Measurements from ENCODE around the gene SP6.

Gene SP6

GRCh38 chr17:47807421-47807820, 43.5 kb downstream of the SP6 start:
- ATAC-seq (ENCODE audit: insufficient read depth, low read depth), result no peak
- DNase-seq, result no peak
- Histone ChIP-seq H3K4me2 (ENCODE audit: insufficient read depth, low read length) (no peak overlapping the region), H3K9ac (ENCODE audit: low read depth, low read length) (no peak overlapping the region), H3K36me3 (ENCODE audit: insufficient read depth, low read length) (peaks cover 37% of the 10 kb centered on the region), H4K20me1 (ENCODE audit: insufficient read depth, low read length) (no peaks in the 10 kb centered on the region), H3K4me1 (ENCODE audit: insufficient read depth, low read length) (no peaks in the 10 kb centered on the region), H2AFZ (ENCODE audit: low read depth, low read length) (no peak overlapping the region), H3K4me3 (ENCODE audit: low read depth in 1 of 2, low read length in 2 of 2) (no peak overlapping the region), H3K27ac (ENCODE audit: low read length) (no peak overlapping the region), H3K9me3 (ENCODE audit: insufficient read depth, low read length, severe bottlenecking) (no peaks in the 10 kb centered on the region), H3K79me2 (ENCODE audit: insufficient read depth, low read length) (no peaks in the 10 kb centered on the region), H3K27me3 (ENCODE audit: insufficient read depth, low read length, poor library complexity) (no peaks in the 10 kb centered on the region)
- no peak for TF ChIP-seq EZH2 (IDR thresholded peaks at IDR 0.05; ENCODE audit: borderline replicate concordance, low read depth, low read length, severe bottlenecking)
- no peak for TF ChIP-seq CTCF (IDR thresholded peaks at IDR 0.05; ENCODE audit: borderline replicate concordance, extremely low read depth, low read length, poor library complexity, severe bottlenecking)

GRCh38 chr17:47806913-47807255, 44.1 kb downstream of the SP6 start:
- DNase-seq (no peak), ATAC-seq (ENCODE audit: insufficient read depth, low read depth) (no peak)
- Histone ChIP-seq H2AFZ (ENCODE audit: low read depth, low read length) (no peak overlapping the region), H3K4me1 (ENCODE audit: insufficient read depth, low read length) (no peaks in the 10 kb centered on the region), H3K79me2 (ENCODE audit: insufficient read depth, low read length) (no peaks in the 10 kb centered on the region), H3K9me3 (ENCODE audit: insufficient read depth, low read length, severe bottlenecking) (no peaks in the 10 kb centered on the region), H3K27me3 (ENCODE audit: insufficient read depth, low read length, poor library complexity) (no peaks in the 10 kb centered on the region), H3K36me3 (ENCODE audit: insufficient read depth, low read length) (peaks cover 37% of the 10 kb centered on the region), H3K9ac (ENCODE audit: low read depth, low read length) (no peak overlapping the region), H3K27ac (ENCODE audit: low read length) (no peak overlapping the region), H3K4me3 (ENCODE audit: low read depth in 1 of 2, low read length in 2 of 2) (no peak overlapping the region), H3K4me2 (ENCODE audit: insufficient read depth, low read length) (no peak overlapping the region), H4K20me1 (ENCODE audit: insufficient read depth, low read length) (peaks cover 4% of the 10 kb centered on the region; the same call in 1 of the 2 replicates)
- no peak for TF ChIP-seq CTCF (IDR thresholded peaks at IDR 0.05; ENCODE audit: borderline replicate concordance, extremely low read depth, low read length, poor library complexity, severe bottlenecking)
- TF ChIP-seq EZH2 (IDR thresholded peaks at IDR 0.05; ENCODE audit: borderline replicate concordance, low read depth, low read length, severe bottlenecking), result no peak

DNA sequence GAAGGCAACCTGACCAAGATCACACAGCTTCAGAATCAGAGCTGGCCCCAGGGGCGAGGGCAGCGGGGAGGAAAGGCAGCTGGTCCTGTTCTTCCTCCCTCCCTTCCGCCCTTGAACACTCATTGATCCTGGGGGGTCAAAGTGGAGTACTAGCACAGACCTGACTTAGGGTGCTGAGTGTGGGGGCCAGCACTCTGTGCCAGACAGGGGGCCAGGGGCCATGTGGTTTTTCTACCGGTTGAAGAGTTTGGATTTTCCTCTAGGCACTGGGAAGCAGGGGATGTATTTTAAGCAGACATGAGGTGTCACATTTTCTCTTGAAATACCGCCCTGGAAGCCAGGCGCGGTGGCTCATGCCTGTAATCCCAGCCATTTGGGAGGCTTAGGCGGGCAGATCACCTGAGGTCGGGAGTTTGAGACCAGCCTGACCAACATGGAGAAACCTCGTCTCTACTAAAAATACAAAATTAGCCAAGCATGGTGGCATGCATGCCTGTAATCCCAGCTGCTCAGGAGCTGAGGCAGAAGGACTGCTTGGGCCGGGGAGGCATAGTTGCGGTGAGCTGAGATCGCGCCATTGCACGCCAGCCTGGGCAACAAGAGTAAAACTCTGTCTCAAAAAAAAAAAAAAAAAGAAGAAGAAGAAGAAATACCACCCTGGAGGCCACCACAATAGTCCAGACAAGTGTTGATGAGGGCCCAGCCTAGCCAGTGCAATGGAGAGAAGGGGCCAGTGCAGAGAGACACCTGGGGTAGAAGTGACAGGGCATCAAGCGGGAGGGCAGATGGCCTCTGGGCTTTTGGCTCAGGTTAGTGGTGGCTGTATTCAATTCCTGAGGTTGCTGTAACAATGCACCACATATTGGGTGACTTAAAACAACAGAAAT, 44.7 kb downstream of the SP6 start:
- H2AFZ ChIP-seq (ENCODE audit: low read depth, low read length), result no peak overlapping the region
- TF ChIP-seq CTCF (IDR thresholded peaks at IDR 0.05; ENCODE audit: borderline replicate concordance, extremely low read depth, low read length, poor library complexity, severe bottlenecking) (no peak), EZH2 (IDR thresholded peaks at IDR 0.05; ENCODE audit: borderline replicate concordance, low read depth, low read length, severe bottlenecking) (no peak)
- peaks cover 4% of the 10 kb centered on the region; the same call in 1 of the 2 replicates for H4K20me1 ChIP-seq (ENCODE audit: insufficient read depth, low read length)
- no peaks in the 10 kb centered on the region for H3K27me3 ChIP-seq (ENCODE audit: insufficient read depth, low read length, poor library complexity)
- no peak for DNase-seq
- no peak overlapping the region for H3K9ac ChIP-seq (ENCODE audit: low read depth, low read length)
- no peaks in the 10 kb centered on the region for H3K79me2 ChIP-seq (ENCODE audit: insufficient read depth, low read length)
- H3K4me1 ChIP-seq (ENCODE audit: insufficient read depth, low read length), result no peaks in the 10 kb centered on the region
- H3K4me3 ChIP-seq (ENCODE audit: low read depth in 1 of 2, low read length in 2 of 2), result no peak overlapping the region
- no peak overlapping the region for H3K4me2 ChIP-seq (ENCODE audit: insufficient read depth, low read length)
- peaks cover 34% of the 10 kb centered on the region for H3K36me3 ChIP-seq (ENCODE audit: insufficient read depth, low read length)
- ATAC-seq (ENCODE audit: insufficient read depth, low read depth), result no peak
- H3K9me3 ChIP-seq (ENCODE audit: insufficient read depth, low read length, severe bottlenecking), result no peaks in the 10 kb centered on the region
- no peak overlapping the region for H3K27ac ChIP-seq (ENCODE audit: low read length)
